ENCODE results near the gene PERM1.

PERM1 gene

DNA sequence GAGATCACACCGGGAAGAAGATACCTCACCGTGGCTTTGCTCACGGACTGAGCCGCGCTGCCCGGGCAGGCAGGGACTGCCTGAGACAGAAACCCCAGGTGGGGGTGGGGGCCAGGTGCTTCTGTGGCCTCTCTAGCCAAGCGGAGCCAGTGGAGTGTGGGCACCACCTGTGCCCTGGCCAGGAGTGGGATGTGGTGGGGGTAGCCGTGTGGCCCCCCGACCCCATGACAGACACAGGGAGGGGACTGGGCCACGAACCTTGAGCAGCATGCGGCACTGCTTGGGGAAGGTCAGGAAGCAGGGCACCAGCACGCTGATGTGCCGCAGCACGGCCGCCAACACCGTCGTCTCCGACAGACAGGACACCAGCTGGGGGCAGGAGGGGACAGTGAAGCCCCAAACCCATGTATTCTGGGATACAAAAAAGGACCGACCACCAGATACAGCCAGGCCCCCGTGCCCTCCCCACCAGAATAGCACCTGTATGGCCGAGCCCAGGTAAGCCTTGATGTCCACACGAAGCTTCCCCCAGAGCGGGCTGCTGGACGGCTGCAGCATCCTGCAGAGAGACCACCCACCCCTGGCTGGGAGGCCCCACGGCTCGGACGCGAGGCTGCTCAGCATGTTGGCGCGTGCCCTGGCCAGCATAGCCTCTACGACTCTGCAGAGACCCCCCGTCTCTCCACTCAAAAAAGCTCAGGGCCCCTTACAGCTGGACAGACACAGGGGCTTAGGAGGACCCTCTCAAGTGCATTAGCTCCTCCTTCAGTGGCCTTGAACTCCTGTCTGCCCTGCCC, 28.2 kb downstream of the PERM1 start:
- Histone ChIP-seq H3K27me3 (ENCODE audit: insufficient read depth, low read length) (no peaks in the 10 kb centered on the region), H3K4me3 (ENCODE audit: low read depth, low read length, poor library complexity, severe bottlenecking) (no peak overlapping the region), H4K20me1 (ENCODE audit: insufficient read depth, low read length) (no peaks in the 10 kb centered on the region), H3K79me2 (ENCODE audit: insufficient read depth, low read length) (peaks cover 10% of the 10 kb centered on the region), H3F3A (ENCODE audit: insufficient read depth, low read length) (no peaks in the 10 kb centered on the region), H3K9ac (ENCODE audit: low read length) (no peak overlapping the region), H3K9me2 (ENCODE audit: low read depth, low read length) (no peaks in the 10 kb centered on the region), H3K9me3 (ENCODE audit: low read length) (no peaks in the 10 kb centered on the region), H2AFZ (ENCODE audit: low read length) (no peak overlapping the region), H3K27ac (ENCODE audit: low read depth, low read length, poor library complexity, severe bottlenecking) (no peak overlapping the region), H3K36me3 (ENCODE audit: insufficient read depth, low read length) (peaks cover 83% of the 10 kb centered on the region), H3K4me2 (ENCODE audit: low read length) (no peak overlapping the region), H3K4me1 (ENCODE audit: insufficient read depth, low read length, severe bottlenecking) (peaks cover 12% of the 10 kb centered on the region)
- TF ChIP-seq EZH2 (IDR thresholded peaks at IDR 0.05; ENCODE audit: borderline replicate concordance, low read length) (no peak), CTCF (IDR thresholded peaks at IDR 0.05; ENCODE audit: low read length) (no peak)

DNA sequence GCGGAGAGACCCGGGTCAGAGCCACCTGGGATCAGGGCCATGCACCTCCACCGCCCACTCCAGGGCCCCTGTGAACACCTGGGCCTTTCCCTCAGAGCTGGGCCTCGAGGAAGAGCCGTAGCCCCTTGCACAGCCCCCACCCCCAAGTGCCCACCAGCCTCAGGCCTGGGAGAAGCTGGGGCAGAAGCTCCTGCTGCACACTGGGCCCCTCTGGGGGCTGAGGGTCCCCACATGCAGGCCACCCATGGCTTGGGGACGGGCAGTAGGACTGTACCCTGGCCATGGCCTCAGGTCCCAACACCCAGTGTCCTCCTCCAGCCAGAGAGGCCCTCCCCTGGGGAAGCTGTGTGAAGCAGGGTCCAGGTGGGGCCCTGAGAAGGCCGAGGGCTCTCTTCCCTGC, 29.3 kb downstream of the PERM1 start:
- no peak overlapping the region for H3K27ac ChIP-seq (ENCODE audit: low read depth, low read length, poor library complexity, severe bottlenecking)
- H3K4me1 ChIP-seq (ENCODE audit: insufficient read depth, low read length, severe bottlenecking), result peaks cover 4% of the 10 kb centered on the region
- no peak for TF ChIP-seq EZH2 (IDR thresholded peaks at IDR 0.05; ENCODE audit: borderline replicate concordance, low read length)
- no peak for TF ChIP-seq CTCF (IDR thresholded peaks at IDR 0.05; ENCODE audit: low read length)
- H4K20me1 ChIP-seq (ENCODE audit: insufficient read depth, low read length), result no peaks in the 10 kb centered on the region
- H3K4me2 ChIP-seq (ENCODE audit: low read length), result no peak overlapping the region
- H2AFZ ChIP-seq (ENCODE audit: low read length), result no peak overlapping the region
- H3K27me3 ChIP-seq (ENCODE audit: insufficient read depth, low read length), result no peaks in the 10 kb centered on the region
- no peak overlapping the region for H3K9ac ChIP-seq (ENCODE audit: low read length)
- peaks cover 1% of the 10 kb centered on the region; the same call in 1 of the 2 replicates for H3K79me2 ChIP-seq (ENCODE audit: insufficient read depth, low read length)
- no peaks in the 10 kb centered on the region for H3K9me3 ChIP-seq (ENCODE audit: low read length)
- no peaks in the 10 kb centered on the region for H3F3A ChIP-seq (ENCODE audit: insufficient read depth, low read length)
- H3K9me2 ChIP-seq (ENCODE audit: low read depth, low read length), result no peaks in the 10 kb centered on the region
- no peak overlapping the region for H3K4me3 ChIP-seq (ENCODE audit: low read depth, low read length, poor library complexity, severe bottlenecking)
- H3K36me3 ChIP-seq (ENCODE audit: insufficient read depth, low read length), result peaks cover 94% of the 10 kb centered on the region

DNA sequence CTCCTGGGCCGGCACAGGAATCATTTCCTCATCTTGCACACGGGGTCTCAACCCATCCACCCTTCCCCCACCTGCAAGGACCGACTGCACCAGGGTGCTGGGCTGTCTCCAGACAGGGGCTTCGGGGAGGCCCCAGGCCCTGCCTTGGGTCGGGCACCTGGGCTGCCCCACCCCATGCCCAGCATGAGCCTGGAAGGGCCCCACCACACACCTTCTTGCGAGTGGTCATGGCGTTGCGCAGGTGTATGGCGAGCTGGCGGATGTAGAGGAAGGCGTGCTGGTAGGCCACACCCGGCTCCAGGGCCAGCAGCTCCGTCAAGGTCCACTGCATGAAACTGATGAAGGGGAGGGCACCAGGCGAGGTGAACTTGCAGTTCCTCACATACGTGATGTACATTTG, 29.7 kb downstream of the PERM1 start:
- Histone ChIP-seq H3F3A (ENCODE audit: insufficient read depth, low read length) (no peaks in the 10 kb centered on the region), H3K4me2 (ENCODE audit: low read length) (no peak overlapping the region), H3K4me3 (ENCODE audit: low read depth, low read length, poor library complexity, severe bottlenecking) (no peak overlapping the region), H3K9me3 (ENCODE audit: low read length) (no peaks in the 10 kb centered on the region), H3K4me1 (ENCODE audit: insufficient read depth, low read length, severe bottlenecking) (peaks cover under 1% of the 10 kb centered on the region), H3K9ac (ENCODE audit: low read length) (no peak overlapping the region), H3K27ac (ENCODE audit: low read depth, low read length, poor library complexity, severe bottlenecking) (no peak overlapping the region), H3K9me2 (ENCODE audit: low read depth, low read length) (no peaks in the 10 kb centered on the region), H3K27me3 (ENCODE audit: insufficient read depth, low read length) (no peaks in the 10 kb centered on the region), H3K79me2 (ENCODE audit: insufficient read depth, low read length) (no peaks in the 10 kb centered on the region), H2AFZ (ENCODE audit: low read length) (no peak overlapping the region), H3K36me3 (ENCODE audit: insufficient read depth, low read length) (peaks cover 98% of the 10 kb centered on the region), H4K20me1 (ENCODE audit: insufficient read depth, low read length) (no peaks in the 10 kb centered on the region)
- no peak for TF ChIP-seq CTCF (IDR thresholded peaks at IDR 0.05; ENCODE audit: low read length)
- no peak for TF ChIP-seq EZH2 (IDR thresholded peaks at IDR 0.05; ENCODE audit: borderline replicate concordance, low read length)

Measured in OCI-LY1 (cell line).